ENCODE data around the gene FGF1.

FGF1 gene

GRCh38 chr5:142645456-142645855 is 40.4 kb downstream of the FGF1 start:
- no peak overlapping the region for H3K27ac ChIP-seq (ENCODE audit: low read length)
- no peaks in the 10 kb centered on the region for H3K36me3 ChIP-seq (ENCODE audit: control insufficient read depth, insufficient read depth, low read length)
- no peak for DNase-seq (ENCODE audit: low read depth, low spot score)
- H3K9me3 ChIP-seq (ENCODE audit: control insufficient read depth, insufficient read depth, low read length), result no peaks in the 10 kb centered on the region
- H3K27me3 ChIP-seq (ENCODE audit: control insufficient read depth, insufficient read depth, low read length), result no peaks in the 10 kb centered on the region
- peaks cover 4% of the 10 kb centered on the region; the same call in 1 of the 2 replicates for H3K4me1 ChIP-seq (ENCODE audit: control insufficient read depth, insufficient read depth, low read length)
- WGBS (ENCODE audit: insufficient coverage, insufficient read length), result no CpG with 5 or more reads among the region's 1 CpG
- no peak overlapping the region for H3K4me3 ChIP-seq (ENCODE audit: low read length)

- DNase-seq (ENCODE audit: low read depth, low spot score), result no peak
- Histone ChIP-seq H3K27me3 (ENCODE audit: control insufficient read depth, insufficient read depth, low read length) (no peaks in the 10 kb centered on the region), H3K9me3 (ENCODE audit: control insufficient read depth, insufficient read depth, low read length) (no peaks in the 10 kb centered on the region), H3K27ac (ENCODE audit: low read length) (no peak overlapping the region), H3K4me3 (ENCODE audit: low read length) (no peak overlapping the region), H3K4me1 (ENCODE audit: control insufficient read depth, insufficient read depth, low read length) (peaks cover 5% of the 10 kb centered on the region; the same call in 1 of the 2 replicates), H3K36me3 (ENCODE audit: control insufficient read depth, insufficient read depth, low read length) (no peaks in the 10 kb centered on the region)
- WGBS (ENCODE audit: insufficient coverage, insufficient read length), result no CpG with 5 or more reads among the region's 10 CpGs
These were observed 41.1 kb downstream of the FGF1 start for GRCh38 chr5:142644640-142645361.

DNA sequence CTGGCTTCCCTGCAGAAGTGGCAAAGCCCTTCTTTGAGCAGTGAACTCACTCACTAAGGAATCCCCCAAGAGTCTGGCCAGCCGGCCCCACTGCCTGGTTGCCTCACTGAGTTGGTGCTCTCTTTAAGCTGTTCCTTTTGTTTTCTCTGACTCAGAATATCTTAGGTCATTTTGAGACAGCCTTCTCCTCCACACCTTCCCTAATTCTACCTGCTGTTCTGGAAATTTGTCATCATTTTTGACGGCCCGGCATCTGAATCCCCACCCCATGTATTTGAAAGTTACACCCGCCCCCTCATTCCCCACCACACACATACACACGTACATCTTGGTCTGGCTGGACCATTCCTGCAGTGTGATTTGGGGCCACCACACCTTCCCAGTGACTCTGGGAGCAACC is 41.8 kb downstream of the FGF1 start:
- no CpG with 5 or more reads among the region's 5 CpGs for WGBS (ENCODE audit: insufficient coverage, insufficient read length)
- Histone ChIP-seq H3K4me3 (ENCODE audit: low read length) (no peak overlapping the region), H3K36me3 (ENCODE audit: control insufficient read depth, insufficient read depth, low read length) (no peaks in the 10 kb centered on the region), H3K27ac (ENCODE audit: low read length) (no peak overlapping the region), H3K27me3 (ENCODE audit: control insufficient read depth, insufficient read depth, low read length) (no peaks in the 10 kb centered on the region), H3K4me1 (ENCODE audit: control insufficient read depth, insufficient read depth, low read length) (peaks cover 5% of the 10 kb centered on the region; the same call in 1 of the 2 replicates), H3K9me3 (ENCODE audit: control insufficient read depth, insufficient read depth, low read length) (no peaks in the 10 kb centered on the region)
- DNase-seq (ENCODE audit: low read depth, low spot score), result no peak

GRCh38 chr5:142643634-142644033 is 42.3 kb downstream of the FGF1 start:
- Histone ChIP-seq H3K27ac (ENCODE audit: low read length) (no peak overlapping the region), H3K27me3 (ENCODE audit: control insufficient read depth, insufficient read depth, low read length) (no peaks in the 10 kb centered on the region), H3K4me3 (ENCODE audit: low read length) (no peak overlapping the region), H3K9me3 (ENCODE audit: control insufficient read depth, insufficient read depth, low read length) (no peaks in the 10 kb centered on the region), H3K36me3 (ENCODE audit: control insufficient read depth, insufficient read depth, low read length) (no peaks in the 10 kb centered on the region), H3K4me1 (ENCODE audit: control insufficient read depth, insufficient read depth, low read length) (peaks cover 5% of the 10 kb centered on the region; the same call in 1 of the 2 replicates)
- WGBS (ENCODE audit: insufficient coverage, insufficient read length), result no CpG with 5 or more reads among the region's 5 CpGs
- DNase-seq (ENCODE audit: low read depth, low spot score), result no peak

DNA sequence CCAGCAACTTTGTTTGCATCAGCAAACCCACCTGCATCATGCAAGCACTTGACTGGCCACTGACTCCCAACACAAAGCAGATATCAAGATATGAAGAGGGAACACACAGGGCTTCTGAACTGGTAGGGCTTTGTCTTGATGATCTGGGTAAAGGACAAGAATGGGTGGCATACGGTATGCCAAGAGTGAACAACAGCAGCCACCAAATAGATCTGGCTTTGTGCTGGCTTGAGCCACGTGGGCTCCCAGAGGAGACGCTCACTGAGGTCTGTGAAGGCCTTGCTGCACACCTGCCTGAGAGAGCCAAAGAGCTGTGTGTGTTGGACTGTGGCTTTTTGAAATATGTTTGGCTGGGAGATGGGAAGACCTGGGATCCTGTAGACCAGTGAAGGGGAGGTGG is 43.5 kb downstream of the FGF1 start:
- Histone ChIP-seq H3K36me3 (ENCODE audit: control insufficient read depth, insufficient read depth, low read length) (no peaks in the 10 kb centered on the region), H3K4me1 (ENCODE audit: control insufficient read depth, insufficient read depth, low read length) (peaks cover 5% of the 10 kb centered on the region; the same call in 1 of the 2 replicates), H3K27me3 (ENCODE audit: control insufficient read depth, insufficient read depth, low read length) (no peaks in the 10 kb centered on the region), H3K27ac (ENCODE audit: low read length) (no peak overlapping the region), H3K9me3 (ENCODE audit: control insufficient read depth, insufficient read depth, low read length) (no peaks in the 10 kb centered on the region), H3K4me3 (ENCODE audit: low read length) (no peak overlapping the region)
- no CpG with 5 or more reads among the region's 3 CpGs for WGBS (ENCODE audit: insufficient coverage, insufficient read length)
- no peak for DNase-seq (ENCODE audit: low read depth, low spot score)

GRCh38 chr5:142641711-142642110 is 44.2 kb downstream of the FGF1 start:
- no CpG with 5 or more reads among the region's 4 CpGs for WGBS (ENCODE audit: insufficient coverage, insufficient read length)
- no peak overlapping the region for H3K4me3 ChIP-seq (ENCODE audit: low read length)
- H3K27me3 ChIP-seq (ENCODE audit: control insufficient read depth, insufficient read depth, low read length), result no peaks in the 10 kb centered on the region
- H3K36me3 ChIP-seq (ENCODE audit: control insufficient read depth, insufficient read depth, low read length), result no peaks in the 10 kb centered on the region
- H3K9me3 ChIP-seq (ENCODE audit: control insufficient read depth, insufficient read depth, low read length), result no peaks in the 10 kb centered on the region
- no peak overlapping the region for H3K27ac ChIP-seq (ENCODE audit: low read length)
- H3K4me1 ChIP-seq (ENCODE audit: control insufficient read depth, insufficient read depth, low read length), result peaks cover 5% of the 10 kb centered on the region; the same call in 1 of the 2 replicates
- no peak for DNase-seq (ENCODE audit: low read depth, low spot score)

GRCh38 chr5:142640316-142641005 is 45.4 kb downstream of the FGF1 start:
- Histone ChIP-seq H3K27ac (ENCODE audit: low read length) (no peak overlapping the region), H3K27me3 (ENCODE audit: control insufficient read depth, insufficient read depth, low read length) (no peaks in the 10 kb centered on the region), H3K9me3 (ENCODE audit: control insufficient read depth, insufficient read depth, low read length) (no peaks in the 10 kb centered on the region), H3K4me3 (ENCODE audit: low read length) (no peak overlapping the region), H3K36me3 (ENCODE audit: control insufficient read depth, insufficient read depth, low read length) (no peaks in the 10 kb centered on the region), H3K4me1 (ENCODE audit: control insufficient read depth, insufficient read depth, low read length) (peaks cover 5% of the 10 kb centered on the region; the same call in 1 of the 2 replicates)
- DNase-seq (ENCODE audit: low read depth, low spot score), result no peak
- WGBS (ENCODE audit: insufficient coverage, insufficient read length), result no CpG with 5 or more reads among the region's 9 CpGs

GRCh38 chr5:142639455-142639854 is 46.4 kb downstream of the FGF1 start:
- no peaks in the 10 kb centered on the region for H3K27me3 ChIP-seq (ENCODE audit: control insufficient read depth, insufficient read depth, low read length)
- H3K27ac ChIP-seq (ENCODE audit: low read length), result no peak overlapping the region
- no peaks in the 10 kb centered on the region for H3K9me3 ChIP-seq (ENCODE audit: control insufficient read depth, insufficient read depth, low read length)
- H3K4me3 ChIP-seq (ENCODE audit: low read length), result no peak overlapping the region
- no peaks in the 10 kb centered on the region for H3K36me3 ChIP-seq (ENCODE audit: control insufficient read depth, insufficient read depth, low read length)
- peaks cover 5% of the 10 kb centered on the region; the same call in 1 of the 2 replicates for H3K4me1 ChIP-seq (ENCODE audit: control insufficient read depth, insufficient read depth, low read length)
- WGBS (ENCODE audit: insufficient coverage, insufficient read length), result no CpG with 5 or more reads among the region's 4 CpGs
- DNase-seq (ENCODE audit: low read depth, low spot score), result no peak

DNA sequence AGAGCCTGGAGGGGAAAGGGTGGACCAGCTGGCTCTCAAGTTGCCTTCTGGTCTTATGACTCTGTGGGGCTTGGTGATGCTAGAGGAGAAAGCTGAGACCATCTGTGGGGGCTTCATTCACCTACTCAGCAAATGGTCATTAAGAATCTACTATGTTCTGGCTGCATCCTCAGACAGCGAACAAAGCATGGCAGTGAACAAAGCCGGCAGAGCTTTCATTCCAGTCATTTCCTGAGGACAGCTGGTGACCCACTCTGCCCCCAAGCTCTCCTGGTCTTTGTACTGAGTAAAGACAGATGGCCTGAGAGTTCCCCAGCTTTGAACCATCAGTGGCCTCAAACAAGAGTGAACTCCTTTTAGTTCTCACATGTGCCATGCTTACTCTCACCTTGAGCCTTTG is 48.0 kb downstream of the FGF1 start:
- no peak overlapping the region for H3K27ac ChIP-seq (ENCODE audit: low read length)
- no CpG with 5 or more reads among the region's 2 CpGs for WGBS (ENCODE audit: insufficient coverage, insufficient read length)
- H3K9me3 ChIP-seq (ENCODE audit: control insufficient read depth, insufficient read depth, low read length), result no peaks in the 10 kb centered on the region
- peaks cover 3% of the 10 kb centered on the region; the same call in 1 of the 2 replicates for H3K4me1 ChIP-seq (ENCODE audit: control insufficient read depth, insufficient read depth, low read length)
- no peak for DNase-seq (ENCODE audit: low read depth, low spot score)
- H3K36me3 ChIP-seq (ENCODE audit: control insufficient read depth, insufficient read depth, low read length), result no peaks in the 10 kb centered on the region
- H3K4me3 ChIP-seq (ENCODE audit: low read length), result no peak overlapping the region
- H3K27me3 ChIP-seq (ENCODE audit: control insufficient read depth, insufficient read depth, low read length), result no peaks in the 10 kb centered on the region

DNA sequence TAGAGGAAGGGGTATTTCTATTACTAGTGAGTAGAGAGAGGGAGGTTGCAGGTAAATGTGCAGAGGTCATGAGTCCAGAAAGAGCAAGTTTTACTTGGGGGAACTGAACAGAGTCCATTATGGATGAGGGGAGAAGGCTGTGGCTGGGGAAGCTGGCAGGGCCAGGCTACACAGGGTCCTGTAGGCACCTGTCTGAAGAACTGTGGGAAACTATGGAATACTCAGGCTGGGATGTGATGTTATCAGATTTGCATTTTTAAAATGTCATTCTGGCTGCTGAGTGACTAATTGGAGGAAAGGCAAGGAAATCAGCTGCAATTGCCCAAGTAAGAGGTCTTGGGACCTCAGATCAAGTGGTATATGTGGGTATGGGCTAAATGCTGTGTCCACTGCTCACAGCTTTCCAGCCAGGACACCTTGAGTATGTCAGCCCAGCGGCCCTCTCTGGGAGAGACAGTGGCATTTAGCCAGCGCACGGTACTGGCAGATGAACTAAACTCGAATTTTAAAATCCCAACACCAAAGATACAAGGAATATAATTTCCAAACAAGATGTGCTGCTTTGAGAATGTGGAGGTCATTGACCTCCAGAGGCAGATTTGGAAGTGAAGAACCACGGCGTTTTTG is 49.1 kb downstream of the FGF1 start:
- Histone ChIP-seq H3K9me3 (ENCODE audit: control insufficient read depth, insufficient read depth, low read length) (no peaks in the 10 kb centered on the region), H3K27me3 (ENCODE audit: control insufficient read depth, insufficient read depth, low read length) (no peaks in the 10 kb centered on the region), H3K4me1 (ENCODE audit: control insufficient read depth, insufficient read depth, low read length) (peaks cover 3% of the 10 kb centered on the region; the same call in 1 of the 2 replicates), H3K36me3 (ENCODE audit: control insufficient read depth, insufficient read depth, low read length) (no peaks in the 10 kb centered on the region), H3K27ac (ENCODE audit: low read length) (no peak overlapping the region), H3K4me3 (ENCODE audit: low read length) (no peak overlapping the region)
- WGBS (ENCODE audit: insufficient coverage, insufficient read length), result no CpG with 5 or more reads among the region's 6 CpGs
- no peak for DNase-seq (ENCODE audit: low read depth, low spot score)
